H9 (cell line): ENCODE data around the gene LRG1. TPM values are rescaled to one million over a fixed set of nuclear protein-coding genes. Genes with fewer than 3 reads are reported as not detected.

Experiments
- DNase-seq: peaks from one replicate; pipeline ENCODE4 v3.0.0-alpha.2; 2017
- H2AFZ ChIP-seq: one replicate; pipeline ENCODE4 v1.6.1; 2013; ENCODE audit warnings: mild to moderate bottlenecking, low read length, control low read depth, moderate library complexity
- H2AK5ac ChIP-seq: 2 replicates; pipeline ENCODE4 v1.6.1; 2013; ENCODE audit warnings: low read length, control low read depth, mixed read lengths; ENCODE audit not compliant: insufficient read length
- H2BK120ac ChIP-seq: one replicate; pipeline ENCODE4 v1.6.1; 2013; ENCODE audit warnings: low read depth, mild to moderate bottlenecking, low read length, control low read depth, inconsistent platforms; ENCODE audit not compliant: poor library complexity, severe bottlenecking
- H2BK12ac ChIP-seq: 2 replicates; pipeline ENCODE4 v1.6.1; 2013; ENCODE audit warnings: low read length, control low read depth, mixed read lengths, low read depth; ENCODE audit not compliant: insufficient read length
- H2BK15ac ChIP-seq: 2 replicates; pipeline ENCODE4 v1.6.1; 2013; ENCODE audit warnings: low read depth, low read length, control low read depth
- H2BK20ac ChIP-seq: one replicate; pipeline ENCODE4 v1.6.1; 2013; ENCODE audit warnings: low read depth, mild to moderate bottlenecking, low read length, control low read depth, inconsistent platforms; ENCODE audit not compliant: poor library complexity, severe bottlenecking
- H2BK5ac ChIP-seq: 2 replicates; pipeline ENCODE4 v1.6.1; 2013; ENCODE audit warnings: low read length, control low read depth, mixed read lengths; ENCODE audit not compliant: insufficient read length
- H3K14ac ChIP-seq: 2 replicates; pipeline ENCODE4 v1.6.1; 2013; ENCODE audit warnings: low read length, control low read depth; ENCODE audit not compliant: insufficient read depth
- H3K18ac ChIP-seq: 2 replicates; pipeline ENCODE4 v1.6.1; 2013; ENCODE audit warnings: low read depth, mild to moderate bottlenecking, mixed read lengths, low read length, control low read depth; ENCODE audit not compliant: insufficient read length
- H3K23ac ChIP-seq: 2 replicates; pipeline ENCODE4 v1.6.1; 2013; ENCODE audit warnings: low read length, control low read depth, mixed read lengths, low read depth; ENCODE audit not compliant: insufficient read length
- H3K23me2 ChIP-seq: 2 replicates; pipeline ENCODE4 v1.6.1; 2013; ENCODE audit warnings: low read depth, mild to moderate bottlenecking, mixed read lengths, low read length, control low read depth; ENCODE audit not compliant: insufficient read length, poor library complexity, severe bottlenecking
- H3K27ac ChIP-seq: 2 replicates; pipeline ENCODE4 v1.5.1; 2013; ENCODE audit warnings: low read length, control low read depth, mixed read lengths, low read depth; ENCODE audit not compliant: insufficient read length
- H3K27me3 ChIP-seq: 2 replicates; pipeline ENCODE4 v1.6.1; 2013; ENCODE audit warnings: low read length, control low read depth, inconsistent platforms; ENCODE audit not compliant: insufficient read depth
- H3K4ac ChIP-seq: 2 replicates; pipeline ENCODE4 v1.6.1; 2013; ENCODE audit warnings: low read depth, mild to moderate bottlenecking, control low read depth, inconsistent platforms, low read length, moderate library complexity
- H3K4me1 ChIP-seq: 2 replicates; pipeline ENCODE4 v1.6.1; 2013; ENCODE audit warnings: low read length, control low read depth, inconsistent platforms; ENCODE audit not compliant: insufficient read depth
- H3K4me2 ChIP-seq: 2 replicates; pipeline ENCODE4 v1.6.1; 2013; ENCODE audit warnings: low read length, control low read depth, mixed read lengths; ENCODE audit not compliant: insufficient read length, insufficient read depth
- H3K56ac ChIP-seq: 2 replicates; pipeline ENCODE4 v1.6.1; 2013; ENCODE audit warnings: low read depth, mild to moderate bottlenecking, mixed read lengths, low read length, control low read depth; ENCODE audit not compliant: insufficient read length
- H3K79me1 ChIP-seq: 2 replicates; pipeline ENCODE4 v1.6.1; 2013; ENCODE audit warnings: low read depth, mild to moderate bottlenecking, moderate library complexity, low read length, control low read depth, inconsistent platforms; ENCODE audit not compliant: insufficient read depth, poor library complexity, severe bottlenecking
- H3K79me2 ChIP-seq: 2 replicates; pipeline ENCODE4 v1.6.1; 2013; ENCODE audit warnings: low read length, control low read depth, inconsistent platforms; ENCODE audit not compliant: insufficient read depth
- H3K9ac ChIP-seq: 2 replicates; pipeline ENCODE4 v1.6.1; 2013; ENCODE audit warnings: low read length, control low read depth, mixed read lengths; ENCODE audit not compliant: insufficient read length; ENCODE audit errors: extremely low read depth
- H3K9me3 ChIP-seq: one replicate; pipeline ENCODE4 v1.6.1; 2013; ENCODE audit warnings: low read depth, low read length, inconsistent platforms; ENCODE audit not compliant: control insufficient read depth
- H3T11ph ChIP-seq: one replicate; pipeline ENCODE4 v1.6.1; 2013; ENCODE audit warnings: mild to moderate bottlenecking, low read length, control low read depth, inconsistent platforms
- H4K20me1 ChIP-seq: one replicate; pipeline ENCODE4 v1.6.1; 2013; ENCODE audit not compliant: control insufficient read depth, insufficient read length, insufficient read depth
- H4K5ac ChIP-seq: 2 replicates; pipeline ENCODE4 v1.6.1; 2013; ENCODE audit warnings: low read depth, mild to moderate bottlenecking, mixed read lengths, low read length, control low read depth; ENCODE audit not compliant: insufficient read length
- H4K8ac ChIP-seq: replicated peaks from 2 replicates; pipeline ENCODE4 v1.6.1; 2013; ENCODE audit warnings: low read length, control low read depth, mixed read lengths, low read depth; ENCODE audit not compliant: insufficient read length
- H4K91ac ChIP-seq: 2 replicates; pipeline ENCODE4 v1.6.1; 2013; ENCODE audit warnings: low read depth, mild to moderate bottlenecking, moderate library complexity, mixed read lengths, low read length, control low read depth; ENCODE audit not compliant: insufficient read length
- H3K27ac Mint-ChIP-seq, 3 experiments: 2 replicates in 2 of 3; 3 replicates in 1 of 3; pipeline ENCODE4 v1.8.0; 2020 to 2021; ENCODE audit warnings: mixed read lengths in 3 of 3, mild to moderate bottlenecking in 1 of 3, moderate library complexity in 1 of 3
- H3K27me3 Mint-ChIP-seq: 2 replicates; pipeline ENCODE4 v1.8.0; 2021; ENCODE audit warnings: low read depth, mild to moderate bottlenecking, moderate library complexity, mixed read lengths
- H3K36me3 Mint-ChIP-seq, 3 experiments: 2 replicates in 2 of 3; 3 replicates in 1 of 3; pipeline ENCODE4 v1.8.0; 2020 to 2021; ENCODE audit warnings: low read depth in 3 of 3, mixed read lengths in 3 of 3; ENCODE audit not compliant: insufficient read depth in 1 of 3
- H3K4me1 Mint-ChIP-seq, 2 experiments: 2 replicates each; pipeline ENCODE4 v1.8.0; 2020; ENCODE audit warnings: mixed read lengths in 2 of 2
- H3K4me3 Mint-ChIP-seq, 2 experiments: 2 replicates in 1 of 2; 3 replicates in 1 of 2; pipeline ENCODE4 v1.8.0; 2020 to 2021; ENCODE audit warnings: mild to moderate bottlenecking in 2 of 2, mixed read lengths in 2 of 2, moderate library complexity in 1 of 2
- H3K9me3 Mint-ChIP-seq, 2 experiments: 2 replicates in 1 of 2; 3 replicates in 1 of 2; pipeline ENCODE4 v1.8.0; 2020; ENCODE audit warnings: mild to moderate bottlenecking in 2 of 2, mixed read lengths in 2 of 2, moderate library complexity in 1 of 2
- WGBS: extraction: QIAGEN DNeasy Blood & Tissue Kit; methylation state at CpG from one replicate; pipeline ENCODE4 v1.1.7; 2013; ENCODE audit warnings: missing lambda C conversion rate, low lambda C conversion rate, mixed read lengths; ENCODE audit not compliant: insufficient read length; ENCODE audit errors: extremely low coverage; 5-methylcytosine and 5-hydroxymethylcytosine counted together
- total RNA-seq: library from RNA; stranded (reverse); gene quantifications from 2 replicates; pipeline ENCODE4 v1.2.1, GENCODE V29; 2021
- TF ChIP-seq, protein P1 (sequence below): fragments of 200-600 bp; sonication (generic); conservative IDR thresholded peaks from 3 replicates; pipeline ENCODE4 v1.8.0; 2021; ENCODE audit warnings: antibody characterized with exemption, mild to moderate bottlenecking

The LRG1 gene
- total RNA-seq, 1 experiment from 2014 or later = 0.24 TPM

DNA sequence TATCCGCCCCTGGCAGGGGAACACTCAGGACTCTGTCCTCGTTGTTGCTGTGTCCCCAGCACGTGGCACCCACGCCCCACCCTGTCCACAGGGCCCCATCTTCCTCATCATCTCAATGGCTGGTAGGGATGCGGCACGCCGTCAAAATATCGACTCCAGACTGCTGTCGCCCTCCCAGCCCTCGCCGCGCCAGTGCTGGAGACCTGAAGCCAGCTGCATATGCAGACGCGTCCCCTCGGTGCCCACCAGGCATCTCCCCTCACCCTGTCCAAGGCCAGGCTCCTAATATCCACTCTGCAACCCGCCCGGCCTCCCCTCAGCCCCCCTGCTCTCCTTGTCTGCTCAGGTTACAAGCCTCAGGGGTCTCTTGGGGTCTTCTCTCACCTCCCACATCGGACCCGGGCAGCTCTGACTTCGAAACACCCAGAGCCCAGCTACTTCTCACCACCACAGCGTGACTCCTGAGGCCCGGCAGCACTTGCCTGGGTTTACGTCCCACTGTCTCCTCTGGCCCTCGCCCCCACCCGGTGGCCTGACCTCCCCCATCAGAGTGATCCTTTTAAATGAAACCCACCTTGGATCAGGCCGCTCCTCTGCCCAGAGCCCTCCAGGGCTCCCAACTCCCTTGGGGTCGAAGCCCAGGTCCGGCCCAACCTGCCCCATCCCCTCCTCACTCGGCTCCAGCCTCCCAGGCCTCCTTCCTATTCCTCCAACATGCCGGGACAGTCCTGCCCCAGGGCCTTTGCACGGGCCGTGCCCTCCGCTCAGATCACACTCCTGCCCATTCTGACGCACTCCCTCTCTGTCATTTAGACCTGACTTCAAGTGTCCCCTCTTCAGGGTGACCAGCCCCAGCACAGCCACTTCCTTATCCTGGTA, 34.0 kb downstream of the LRG1 start:
- Mint-ChIP-seq H3K4me3 (no peak overlapping the region), H3K27ac (no peak overlapping the region)

More for the DNA sequence above, 34.0 kb downstream of the LRG1 start:
- peaks cover 40% of the 10 kb centered on the region for H3K27me3 Mint-ChIP-seq
- no peak overlapping the region for H3K18ac ChIP-seq
- no peak overlapping the region for H3K4ac ChIP-seq
- no peak overlapping the region for H4K5ac ChIP-seq
- H2BK20ac ChIP-seq = no peak overlapping the region
- no peak overlapping the region; the same call in 1 of the 2 replicates for H3K14ac ChIP-seq
- H3K56ac ChIP-seq = no peak overlapping the region
- H3T11ph ChIP-seq = no peak overlapping the region
- no peak overlapping the region for H3K27ac ChIP-seq
- TF ChIP-seq, protein P1, sequence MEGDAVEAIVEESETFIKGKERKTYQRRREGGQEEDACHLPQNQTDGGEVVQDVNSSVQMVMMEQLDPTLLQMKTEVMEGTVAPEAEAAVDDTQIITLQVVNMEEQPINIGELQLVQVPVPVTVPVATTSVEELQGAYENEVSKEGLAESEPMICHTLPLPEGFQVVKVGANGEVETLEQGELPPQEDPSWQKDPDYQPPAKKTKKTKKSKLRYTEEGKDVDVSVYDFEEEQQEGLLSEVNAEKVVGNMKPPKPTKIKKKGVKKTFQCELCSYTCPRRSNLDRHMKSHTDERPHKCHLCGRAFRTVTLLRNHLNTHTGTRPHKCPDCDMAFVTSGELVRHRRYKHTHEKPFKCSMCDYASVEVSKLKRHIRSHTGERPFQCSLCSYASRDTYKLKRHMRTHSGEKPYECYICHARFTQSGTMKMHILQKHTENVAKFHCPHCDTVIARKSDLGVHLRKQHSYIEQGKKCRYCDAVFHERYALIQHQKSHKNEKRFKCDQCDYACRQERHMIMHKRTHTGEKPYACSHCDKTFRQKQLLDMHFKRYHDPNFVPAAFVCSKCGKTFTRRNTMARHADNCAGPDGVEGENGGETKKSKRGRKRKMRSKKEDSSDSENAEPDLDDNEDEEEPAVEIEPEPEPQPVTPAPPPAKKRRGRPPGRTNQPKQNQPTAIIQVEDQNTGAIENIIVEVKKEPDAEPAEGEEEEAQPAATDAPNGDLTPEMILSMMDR = no peak
- H4K20me1 ChIP-seq = no peaks in the 10 kb centered on the region
- H3K23ac ChIP-seq = no peak overlapping the region
- no peaks in the 10 kb centered on the region for H3K27me3 ChIP-seq
- WGBS = no CpG with 5 or more reads among the region's 34 CpGs
- no peak overlapping the region for H3K9ac ChIP-seq
- H3K36me3 Mint-ChIP-seq = peaks cover 12 to 39% (median 30%) of the 10 kb centered on the region in 3 experiments; a peak in 6 of 7 replicates
- no peak overlapping the region for H3K4me2 ChIP-seq
- H3K4me1 ChIP-seq = no peaks in the 10 kb centered on the region
- no peak overlapping the region for H2BK15ac ChIP-seq
- H2AK5ac ChIP-seq = no peak overlapping the region
- H3K23me2 ChIP-seq = peaks cover 2% of the 10 kb centered on the region
- no peak overlapping the region for H2BK120ac ChIP-seq
- DNase-seq = no peak
- no peaks in the 10 kb centered on the region for H3K4me1 Mint-ChIP-seq
- no peak overlapping the region for H2BK5ac ChIP-seq
- H3K79me1 ChIP-seq = no peaks in the 10 kb centered on the region
- no peak overlapping the region for H2BK12ac ChIP-seq
- H2AFZ ChIP-seq = no peak overlapping the region
- no peaks in the 10 kb centered on the region for H3K9me3 ChIP-seq
- no peak overlapping the region for H4K8ac ChIP-seq
- no peak overlapping the region for H4K91ac ChIP-seq
- no peaks in the 10 kb centered on the region for H3K9me3 Mint-ChIP-seq
- no peaks in the 10 kb centered on the region for H3K79me2 ChIP-seq
